ENCODE results near the gene MGMT. TPM values are rescaled to one million over a fixed set of nuclear protein-coding genes. Genes with fewer than 3 reads are reported as not detected.
"Not testable (repeated sequence)": the region's sequence is repeated elsewhere in the genome, so short reads cannot be mapped to it uniquely, and the experiment has no call there.

The MGMT gene
- 10 to 100 TPM; 15.3 to 16.1 TPM for total RNA-seq
- long read RNA-seq, transcript MGMT-201 (5 exons, 1,759 nt): major isoform, 17 of 24 reads
- long read RNA-seq, partial matches to known transcripts: 2 of 24 reads
- long read RNA-seq, other reads (novel, unspliced or antisense): 3 of 24 reads

DNA sequence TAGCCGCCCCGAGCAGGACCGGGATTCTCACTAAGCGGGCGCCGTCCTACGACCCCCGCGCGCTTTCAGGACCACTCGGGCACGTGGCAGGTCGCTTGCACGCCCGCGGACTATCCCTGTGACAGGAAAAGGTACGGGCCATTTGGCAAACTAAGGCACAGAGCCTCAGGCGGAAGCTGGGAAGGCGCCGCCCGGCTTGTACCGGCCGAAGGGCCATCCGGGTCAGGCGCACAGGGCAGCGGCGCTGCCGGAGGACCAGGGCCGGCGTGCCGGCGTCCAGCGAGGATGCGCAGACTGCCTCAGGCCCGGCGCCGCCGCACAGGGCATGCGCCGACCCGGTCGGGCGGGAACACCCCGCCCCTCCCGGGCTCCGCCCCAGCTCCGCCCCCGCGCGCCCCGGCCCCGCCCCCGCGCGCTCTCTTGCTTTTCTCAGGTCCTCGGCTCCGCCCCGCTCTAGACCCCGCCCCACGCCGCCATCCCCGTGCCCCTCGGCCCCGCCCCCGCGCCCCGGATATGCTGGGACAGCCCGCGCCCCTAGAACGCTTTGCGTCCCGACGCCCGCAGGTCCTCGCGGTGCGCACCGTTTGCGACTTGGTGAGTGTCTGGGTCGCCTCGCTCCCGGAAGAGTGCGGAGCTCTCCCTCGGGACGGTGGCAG lies at the start of gene MGMT:
Gene MGMT (plus strand): TSS at position 539 of the 656 bp plus-strand sequence.
- intact Hi-C loops (cut with DNase I, micrococcal nuclease): no loop called here
- ATAC-seq (peak; percentile 99), DNase-seq (peak; percentile 94 to 99)

DNA sequence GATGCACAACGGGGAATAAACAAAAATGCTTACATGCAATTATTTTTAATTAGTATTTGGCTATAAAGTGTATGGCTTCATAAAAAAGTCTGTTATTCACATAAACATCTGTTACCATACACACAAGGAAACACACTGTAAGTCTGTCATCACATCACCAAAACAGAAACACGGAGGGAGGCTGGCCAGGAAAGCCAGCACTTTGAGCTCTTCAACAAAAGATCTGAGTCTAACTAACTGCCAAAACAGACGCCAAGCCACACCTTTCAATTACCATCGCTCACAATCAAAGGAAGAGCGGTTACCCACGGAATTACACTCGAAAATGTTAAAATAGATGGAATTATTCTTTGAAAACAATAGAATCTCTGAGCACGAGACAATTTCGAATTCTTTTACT lies 49.2 kb upstream of the MGMT start:
- intact Hi-C loops (cut with DNase I, micrococcal nuclease): no loop called here
- ATAC-seq: no peak
- DNase-seq: no peak

DNA sequence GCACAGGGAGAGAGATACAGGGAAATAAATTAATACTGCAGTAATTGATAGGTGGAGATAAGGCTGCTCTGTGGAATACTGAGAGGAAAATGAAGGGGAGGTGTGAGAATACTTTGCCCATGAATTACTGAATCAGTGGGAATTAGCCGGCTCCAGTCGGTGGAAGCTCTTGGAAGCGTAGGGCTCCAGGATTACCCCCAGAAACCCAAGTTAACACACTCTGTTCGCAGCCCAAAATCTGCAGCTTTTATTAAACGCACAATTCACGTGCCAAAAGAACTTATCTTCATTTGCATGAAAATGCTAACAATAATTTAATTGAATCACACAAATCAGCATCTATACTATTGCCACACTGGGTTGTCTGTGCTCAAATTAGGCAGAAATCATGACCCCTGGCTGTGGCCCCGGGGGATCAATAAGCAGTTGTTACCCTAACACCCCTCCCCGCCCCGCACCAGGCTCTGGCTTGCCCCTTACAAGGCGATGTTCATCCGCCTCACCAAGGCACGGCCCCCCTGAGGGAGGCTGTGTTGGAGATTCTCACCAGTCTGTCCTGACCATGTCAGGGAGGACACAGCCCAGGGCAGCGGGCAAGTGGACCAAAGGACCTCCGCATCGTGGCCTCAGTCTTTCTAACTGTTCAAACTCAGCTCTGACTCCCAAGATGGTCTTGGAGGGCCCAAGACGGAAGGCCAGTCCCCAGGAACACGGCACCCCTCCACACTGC lies 48.4 kb upstream of the MGMT start:
- no peak for DNase-seq
- no peak for ATAC-seq
- intact Hi-C loops (cut with DNase I, micrococcal nuclease): no loop called here

DNA sequence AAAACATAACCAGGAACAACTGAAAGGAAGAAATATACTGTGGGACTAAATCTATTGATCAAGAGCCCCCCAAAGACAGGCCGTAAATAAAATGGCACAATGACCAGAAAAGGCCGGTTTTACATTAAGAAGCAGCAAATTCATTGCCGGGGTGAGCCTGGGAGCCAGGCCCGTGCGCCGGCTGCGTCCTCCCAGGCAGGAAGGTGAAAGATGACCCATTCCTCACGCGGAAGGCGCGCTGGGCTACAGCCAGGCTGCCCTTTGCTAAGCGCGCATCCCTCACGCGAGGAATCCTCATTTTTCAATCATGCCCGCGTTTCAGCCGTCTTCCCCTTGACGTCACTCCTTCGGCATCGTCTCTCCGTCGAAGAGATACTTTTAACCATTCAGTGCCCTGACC lies 47.6 kb upstream of the MGMT start:
- ATAC-seq (no peak), DNase-seq (no peak)
- intact Hi-C loops (cut with DNase I, micrococcal nuclease): no loop called here

DNA sequence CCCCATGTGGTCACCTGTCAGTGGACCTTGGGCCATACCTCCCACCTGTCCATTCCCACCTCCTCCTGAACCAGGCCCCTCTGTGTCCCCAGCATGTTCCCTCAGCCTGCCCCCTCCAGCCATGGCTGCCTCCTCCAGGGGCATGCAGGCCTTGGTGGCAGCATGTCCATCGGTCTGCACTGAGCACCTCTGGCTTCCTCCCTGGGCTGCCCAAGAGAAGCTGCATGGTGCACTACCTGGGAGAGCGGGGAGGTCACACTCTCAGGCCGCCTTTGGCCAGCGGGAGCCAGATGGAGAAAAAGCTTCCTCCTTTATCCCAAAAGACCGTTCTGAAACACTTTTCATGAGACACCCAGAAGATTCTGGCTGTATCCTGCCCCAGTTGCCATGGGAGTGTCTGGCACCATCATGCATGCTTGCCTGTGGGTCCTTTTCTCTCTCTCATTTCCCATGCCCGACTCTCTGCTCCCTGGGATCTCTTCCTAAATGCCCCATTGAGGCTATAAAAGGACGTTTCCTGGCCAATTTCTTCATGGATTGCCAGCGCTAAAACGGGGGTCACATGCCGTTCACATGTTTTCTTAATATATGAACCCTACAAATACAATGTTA lies 45.5 kb upstream of the MGMT start:
- intact Hi-C loops (cut with DNase I, micrococcal nuclease): no loop called here
- ATAC-seq (no peak), DNase-seq (no peak)

DNA sequence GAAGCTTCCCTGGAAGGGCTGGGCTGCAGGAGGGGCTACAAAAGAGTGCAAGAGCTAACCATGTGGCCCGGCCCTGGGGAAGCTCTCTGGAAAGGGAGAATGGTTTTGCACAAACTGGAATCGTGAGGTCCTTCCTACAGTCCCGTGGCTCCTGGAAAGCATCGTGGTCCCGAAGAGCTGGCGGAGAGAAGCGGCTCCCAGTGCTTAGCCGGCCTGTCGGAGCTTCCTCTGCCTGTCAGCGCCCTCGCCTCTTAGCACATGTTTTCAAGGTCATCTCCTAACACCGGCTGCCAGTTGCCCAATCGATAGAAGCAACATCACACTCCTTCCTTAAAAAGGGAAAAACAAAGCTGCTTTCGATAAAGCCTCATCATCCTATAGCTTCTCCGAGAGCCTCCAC lies 42.1 kb upstream of the MGMT start:
- no peak for ATAC-seq

DNA sequence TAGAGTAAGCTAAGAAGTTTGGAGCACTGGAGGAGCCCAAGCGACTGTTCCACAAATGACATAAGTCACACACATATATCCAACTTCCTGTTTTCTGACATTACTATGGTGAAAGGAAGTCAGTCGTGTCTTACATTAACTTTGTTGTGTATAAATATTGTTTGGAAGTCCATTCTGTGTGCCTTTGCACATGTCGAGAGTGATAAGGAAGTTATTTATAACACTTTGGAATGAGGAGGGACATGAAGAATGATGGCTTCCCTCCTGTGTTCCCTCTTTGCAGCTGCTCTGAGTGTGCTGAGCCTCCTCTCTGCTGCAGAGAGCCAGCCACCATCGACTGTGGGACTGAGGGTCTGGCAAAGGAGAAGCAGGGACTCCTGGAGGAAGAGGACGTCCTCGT lies 40.4 kb upstream of the MGMT start:
- no peak for DNase-seq
- ATAC-seq: no peak
- intact Hi-C loops (cut with DNase I, micrococcal nuclease): no loop called here

More for the DNA sequence above, 42.1 kb upstream of the MGMT start:
- intact Hi-C loops (cut with DNase I, micrococcal nuclease): no loop called here
- DNase-seq: no peak

DNA sequence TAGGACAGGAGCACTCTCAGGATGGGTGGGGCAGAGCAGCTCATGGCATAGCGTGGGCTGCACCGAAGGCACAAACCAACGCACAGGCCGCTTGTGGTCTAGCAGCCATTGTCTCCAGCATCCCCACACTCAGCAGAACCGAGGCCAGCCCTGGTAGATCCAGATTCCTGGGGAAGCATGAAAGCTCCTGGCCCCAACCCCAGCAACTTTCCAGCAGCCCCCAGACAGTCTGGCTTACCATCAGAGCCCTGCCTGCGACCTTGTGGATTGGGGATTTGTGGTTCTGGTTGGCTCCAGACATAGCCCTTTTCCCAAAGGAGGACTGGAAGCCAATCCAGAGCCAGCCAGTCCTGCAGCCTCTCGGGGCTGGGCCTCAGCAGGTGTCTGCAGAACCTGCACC lies 33.8 kb upstream of the MGMT start:
- intact Hi-C loops (cut with DNase I, micrococcal nuclease): no loop called here
- no peak for ATAC-seq
- DNase-seq: no peak

DNA sequence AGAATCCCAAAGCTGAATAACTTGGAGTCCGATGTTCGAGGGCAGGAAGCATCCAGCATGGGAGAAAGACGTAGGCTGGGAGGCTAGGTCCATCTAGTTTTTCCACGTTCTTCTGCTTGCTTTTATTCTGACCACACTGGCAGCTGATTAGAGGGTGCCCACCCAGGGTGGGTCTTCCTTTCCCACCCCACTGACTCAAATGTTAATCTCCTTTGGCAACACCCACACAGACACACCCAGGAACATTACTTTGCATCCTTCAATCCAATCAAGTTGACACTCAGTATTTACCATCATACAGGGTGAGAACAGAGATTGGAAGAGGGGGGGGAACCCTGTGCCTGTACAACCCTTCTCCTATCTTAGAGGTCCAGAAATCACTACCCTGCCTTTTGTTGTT lies 31.3 kb upstream of the MGMT start:
- DNase-seq; intact Hi-C loops (cut with DNase I, micrococcal nuclease); ATAC-seq: not testable (repeated sequence)

DNA sequence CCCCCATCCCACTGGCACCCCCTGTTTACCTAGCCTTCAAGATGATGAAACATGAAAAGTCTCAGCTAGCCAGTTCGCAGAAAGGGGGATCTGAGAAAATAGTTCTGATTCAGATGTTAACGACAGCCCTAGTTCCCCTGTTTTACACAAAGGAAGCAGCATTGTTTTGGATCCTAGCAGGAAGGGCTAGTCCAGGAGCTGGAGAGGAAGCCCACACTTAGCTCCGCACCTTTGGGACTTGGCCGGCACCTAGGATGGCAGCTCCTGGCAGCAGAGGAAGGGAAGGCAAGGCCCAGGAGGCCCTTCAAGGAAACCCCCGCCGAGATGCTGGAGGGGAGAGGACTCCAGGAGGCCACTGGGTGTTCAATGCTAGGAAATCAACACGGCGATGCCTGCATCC lies 29.0 kb upstream of the MGMT start:
- ATAC-seq (no peak), DNase-seq (no peak)
- intact Hi-C loops (cut with DNase I, micrococcal nuclease): no loop called here

DNA sequence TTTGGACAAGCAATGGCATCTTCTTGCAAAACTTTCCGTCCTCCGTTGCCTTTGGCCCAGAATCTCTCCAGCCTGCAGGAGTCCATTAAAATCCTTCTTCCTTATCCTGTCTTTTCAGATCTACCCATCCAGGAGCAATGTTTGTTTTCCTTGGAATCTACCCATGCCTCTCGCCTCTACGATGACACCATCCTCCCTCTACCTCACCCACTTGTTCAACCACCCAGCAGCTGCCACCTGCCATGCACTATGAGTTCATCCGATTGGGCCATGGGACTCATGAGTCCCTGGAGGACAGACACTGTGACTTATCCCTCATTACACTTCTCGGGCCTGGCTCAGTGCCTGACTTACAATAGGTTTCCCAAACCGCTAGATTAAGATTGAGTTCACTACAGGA lies 26.8 kb upstream of the MGMT start:
- intact Hi-C loops (cut with DNase I, micrococcal nuclease): no loop called here
- ATAC-seq (no peak), DNase-seq (no peak)

DNA sequence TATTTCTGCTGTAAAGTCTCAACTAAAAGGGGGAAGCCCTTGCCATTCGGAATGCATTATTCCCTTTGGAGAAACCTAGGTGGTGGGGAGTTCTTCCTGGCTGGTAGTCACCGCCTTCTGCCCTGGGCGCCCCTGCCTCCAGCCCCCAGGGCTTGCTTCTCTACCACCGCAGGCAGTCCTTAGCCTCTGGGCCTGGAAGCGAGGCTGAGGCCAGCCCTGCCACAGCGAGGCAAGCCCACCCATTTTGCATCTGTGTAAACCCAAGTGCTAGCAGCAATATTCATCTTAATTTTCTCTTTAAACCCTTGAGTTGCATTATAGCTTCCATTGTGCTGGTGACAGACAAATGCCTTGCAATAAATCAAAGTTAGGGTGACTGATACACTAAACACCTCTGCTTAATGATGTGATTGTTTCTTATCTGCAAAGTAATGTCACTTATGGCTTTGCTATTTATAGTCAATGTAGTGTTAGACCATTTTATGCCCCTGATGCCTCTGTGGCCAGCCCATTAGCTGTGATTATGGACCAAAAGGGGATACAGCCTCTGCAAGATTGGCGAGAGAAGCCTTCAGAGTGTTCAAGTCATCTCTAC lies 26.2 kb upstream of the MGMT start:
- intact Hi-C loops (cut with DNase I, micrococcal nuclease): no loop called here
- no peak for DNase-seq
- ATAC-seq: no peak

DNA sequence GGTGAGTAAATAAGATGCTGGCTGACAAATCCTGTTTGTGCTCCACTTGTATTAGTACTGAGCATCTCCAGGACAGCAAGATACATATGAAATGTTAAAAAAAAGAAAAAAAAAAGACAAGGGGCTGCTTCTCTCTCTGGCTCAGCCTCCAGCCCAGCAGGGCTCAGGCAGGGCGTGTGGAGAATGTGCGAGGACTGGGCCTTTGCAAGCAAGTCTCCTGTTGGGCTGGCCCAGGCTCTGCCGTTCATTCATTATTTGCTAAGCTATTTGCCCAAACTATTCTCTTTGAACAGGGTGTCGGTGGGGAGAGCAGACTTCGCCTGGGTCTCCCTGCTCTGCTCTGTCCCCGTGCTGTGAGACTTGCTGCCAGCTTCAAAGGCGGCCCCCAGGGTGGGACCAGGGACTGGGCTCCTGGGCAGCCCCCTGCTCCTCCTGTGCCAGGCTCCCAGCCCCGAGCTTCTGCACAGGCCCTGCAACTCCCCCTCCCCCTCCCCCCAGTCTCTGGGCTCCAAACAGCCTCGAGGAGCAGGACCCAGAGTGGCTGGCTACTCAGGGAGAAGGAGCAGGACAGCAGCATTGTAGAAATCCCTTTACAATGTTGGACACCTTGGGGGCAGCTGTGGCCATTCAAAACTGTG lies 25.6 kb upstream of the MGMT start:
- DNase-seq (no peak), ATAC-seq (no peak)
- intact Hi-C loops (cut with DNase I, micrococcal nuclease): no loop called here

DNA sequence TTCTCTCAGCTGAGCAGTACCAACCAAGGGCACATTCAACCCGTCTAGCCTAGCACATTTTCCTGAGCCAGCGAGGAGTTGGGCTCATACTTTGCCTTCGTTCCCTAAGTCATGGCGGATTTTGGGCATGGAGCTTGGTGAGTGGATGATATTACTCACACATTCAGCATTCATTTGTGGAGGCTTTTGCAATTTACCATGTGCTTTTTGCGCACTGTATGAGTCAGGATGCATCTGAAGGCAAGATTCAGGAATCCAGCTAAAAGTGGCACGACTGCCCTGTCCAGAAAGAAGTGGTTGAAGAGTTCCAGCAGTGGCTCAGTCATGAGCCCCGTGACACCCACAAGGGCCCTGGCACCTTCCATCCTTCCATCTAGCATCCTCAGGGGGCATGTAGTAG lies 24.2 kb upstream of the MGMT start:
- ATAC-seq (no peak), DNase-seq (no peak)
- intact Hi-C loops (cut with DNase I, micrococcal nuclease): no loop called here

DNA sequence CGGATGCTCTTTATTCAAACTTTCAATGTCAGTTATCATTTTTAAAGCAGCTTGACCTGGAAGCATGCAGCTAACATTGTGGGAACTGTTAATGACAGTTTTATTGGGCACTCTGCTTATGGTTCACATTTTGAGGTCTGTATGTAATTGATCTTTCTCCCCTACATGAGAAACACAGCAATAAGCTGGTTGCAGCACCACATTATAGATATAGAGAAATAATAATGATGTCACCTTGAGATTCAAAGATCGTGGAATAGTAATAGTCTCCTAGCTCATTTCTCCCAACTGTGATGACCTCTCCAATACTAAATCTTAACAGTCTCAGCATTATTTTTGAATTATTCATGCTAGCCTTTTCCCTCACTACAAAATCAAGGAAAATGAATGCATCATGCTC lies 22.7 kb upstream of the MGMT start:
- no peak for DNase-seq
- ATAC-seq: no peak
- intact Hi-C loops (cut with DNase I, micrococcal nuclease): no loop called here

DNA sequence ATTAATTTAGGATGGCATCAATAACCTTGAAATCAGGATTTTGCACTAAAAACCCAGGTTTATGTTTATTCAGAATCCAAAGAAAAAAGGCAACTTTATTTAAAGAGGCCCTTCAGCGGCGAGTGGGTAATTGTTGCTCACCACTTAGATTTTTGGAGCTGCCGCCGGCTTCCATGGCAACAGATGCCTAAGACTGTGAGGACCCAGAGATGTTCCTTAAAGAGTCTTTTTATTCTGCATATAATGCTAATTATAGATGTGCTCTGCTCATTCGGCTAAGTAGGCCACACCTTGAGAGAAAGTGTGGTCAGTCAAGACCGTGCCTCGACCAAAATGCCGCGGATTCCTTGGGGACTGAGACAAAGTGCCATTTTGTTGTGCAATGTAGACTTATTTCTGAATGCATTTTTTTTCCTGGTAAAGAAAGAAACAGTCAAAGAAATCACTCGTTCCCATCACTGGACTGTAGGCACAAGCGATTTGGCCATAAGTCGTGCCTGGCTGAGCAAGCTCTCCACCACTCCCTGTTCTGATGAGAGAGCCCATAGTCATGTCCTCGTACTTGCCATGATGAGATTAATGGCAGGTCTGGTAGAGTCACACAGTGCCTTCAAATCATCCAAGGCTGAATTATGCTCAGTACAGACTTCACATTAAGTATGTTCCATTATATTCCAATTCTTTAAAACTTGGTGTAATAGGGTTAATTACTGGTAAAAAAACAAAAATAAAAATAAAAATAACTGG lies 21.4 kb upstream of the MGMT start:
- DNase-seq (no peak), ATAC-seq (no peak)
- intact Hi-C loops (cut with DNase I, micrococcal nuclease): no loop called here

DNA sequence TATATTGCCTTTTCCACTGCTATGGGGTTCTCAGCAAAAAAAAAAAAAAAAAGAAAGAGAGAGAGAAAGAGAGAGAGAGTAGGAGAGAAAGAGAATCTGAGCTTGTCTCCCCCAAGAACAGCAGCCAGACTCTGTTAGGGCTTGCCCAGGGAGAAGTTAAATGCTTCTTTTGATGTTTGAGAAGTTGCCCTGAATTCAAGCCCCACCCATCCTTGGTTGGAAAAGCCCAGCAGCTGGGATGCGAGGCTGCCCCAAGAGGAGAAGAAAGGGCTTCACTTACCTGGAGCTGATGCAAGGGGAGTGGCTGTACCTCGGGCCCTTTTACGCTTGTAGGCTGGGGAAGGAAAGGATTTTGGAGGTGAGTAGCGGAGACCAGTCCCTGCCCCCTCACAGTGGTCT lies 20.9 kb upstream of the MGMT start:
- ATAC-seq: no peak
- DNase-seq: no peak
- intact Hi-C loops (cut with DNase I, micrococcal nuclease): no loop called here

DNA sequence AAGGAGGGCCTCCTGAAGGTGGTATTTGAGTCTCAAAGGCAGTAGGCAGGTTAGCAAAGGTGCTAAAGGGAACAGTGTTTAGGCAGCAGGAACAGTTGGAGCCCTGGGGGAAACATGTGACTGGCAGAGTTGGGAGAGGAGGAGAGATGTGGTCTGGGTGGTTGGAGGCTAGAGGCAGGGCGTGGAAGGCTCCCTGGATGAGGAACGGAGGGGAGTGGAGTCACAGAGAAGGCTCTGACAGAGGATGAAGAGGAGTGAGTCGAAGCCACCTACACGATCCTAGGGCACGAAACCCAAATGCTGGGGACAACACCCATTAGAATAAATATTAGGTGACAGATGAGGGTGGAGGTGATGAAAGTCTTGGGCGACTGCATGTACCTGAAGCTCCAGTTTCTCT lies 19.6 kb upstream of the MGMT start:
- ATAC-seq (no peak), DNase-seq (no peak)
- intact Hi-C loops (cut with DNase I, micrococcal nuclease): no loop called here

DNA sequence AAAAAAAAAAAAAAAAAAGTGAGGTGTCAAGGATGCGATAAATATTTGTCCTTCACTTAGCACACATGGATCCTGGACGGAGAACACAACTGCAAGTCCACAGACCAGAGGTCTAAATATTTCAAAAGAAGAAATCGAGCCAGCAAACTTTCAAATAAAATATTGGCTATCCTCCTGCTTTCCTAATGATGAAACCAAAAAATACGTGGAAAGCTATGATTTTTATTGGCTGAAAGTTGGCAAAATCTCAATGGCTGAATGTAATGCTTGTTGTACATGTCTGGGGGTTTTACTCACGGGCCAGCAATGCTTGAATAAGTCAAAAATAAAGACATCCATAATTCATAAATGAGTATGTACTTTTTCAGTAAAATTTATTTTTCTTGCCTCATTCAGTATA lies 19.0 kb upstream of the MGMT start:
- intact Hi-C loops (cut with DNase I, micrococcal nuclease): no loop called here
- no peak for ATAC-seq
- DNase-seq: no peak

Measured in left colon (tissue), 2 donors.